Measurements from ENCODE around the gene EPS8L2. TPM values are rescaled to one million over a fixed set of nuclear protein-coding genes. Genes with fewer than 3 reads are reported as not detected.

EPS8L2 gene
- total and polyA plus RNA-seq, 9 of the 15 experiments (the other 6 are each of a cell fraction or from before 2014, with no cell fraction given): 0.75 to 17.0 (median 3.7) TPM

- BruUV-seq (replicated peaks): no TSS peak
- Histone ChIP-seq H2AFZ (ENCODE audit: low read depth, low read length) (no peak overlapping the region), H3K4me1 (replicated peaks in 1 of 2; ENCODE audit: control insufficient read depth in 2 of 2, insufficient read depth in 2 of 2, low read length in 2 of 2) (peaks cover 27 to 55% of the 10 kb centered on the region in 2 experiments), H3K79me2 (ENCODE audit: control insufficient read depth, insufficient read depth, low read length) (peaks cover 33% of the 10 kb centered on the region), H4K20me1 (replicated peaks; ENCODE audit: control insufficient read depth, insufficient read depth, low read length) (peaks cover 13% of the 10 kb centered on the region; the same call in 1 of the 2 replicates), H3K36me3 (ENCODE audit: control insufficient read depth, insufficient read depth, low read length) (peaks cover 18% of the 10 kb centered on the region), H3K4me3 (no peak overlapping the region), H3K9ac (ENCODE audit: insufficient read depth in 1 of 2, low read depth in 2 of 2, low read length in 2 of 2) (no peak overlapping the region), H3K4me2 (ENCODE audit: insufficient read depth, low read length) (no peak overlapping the region), H3K27ac (ENCODE audit: extremely low read depth, low read depth, low read length) (peak overlapping the region; percentile 45; the same call in 1 of the 3 replicates), H3K9me3 (replicated peaks; ENCODE audit: control insufficient read depth, insufficient read depth, low read depth, low read length) (no peaks in the 10 kb centered on the region), H3K27me3 (ENCODE audit: control insufficient read depth in 2 of 2, insufficient read depth in 2 of 2, low read length in 2 of 2) (no peaks in the 10 kb centered on the region), H3K9me1 (ENCODE audit: control insufficient read depth, insufficient read depth, low read length) (peaks cover 3% of the 10 kb centered on the region)
- in situ Hi-C loops (cut with MboI): no loop called here
- no peak for ATAC-seq
- intact Hi-C loops (cut with micrococcal nuclease): no loop called here
- CTCF ChIA-PET (ENCODE audit: low intra/inter-chr PET ratio): no interaction called here
- POLR2A ChIA-PET: interaction anchor here (0.5 to 7.4 kb wide), 3 partner anchors 15 to 42 kb away, joined by 3 to 88 read pairs (median 3); no protein-coding TSS in a partner anchor
- no peak for FAIRE-seq
- 5% methylated on average over 1 of the region's 1 CpG for WGBS (ENCODE audit: insufficient coverage, low coverage, missing lambda C conversion rate)
- no peak for DNase-seq (ENCODE audit: extremely low read depth in 1 of 4, low spot score in 3 of 4)
- TF ChIP-seq ZNF41 (CRISPR knock-in tag; conservative IDR thresholded peaks at IDR 0.05): no peak
- no peak for TF ChIP-seq ZNF354B (CRISPR knock-in tag; IDR thresholded peaks at IDR 0.05)
- TF ChIP-seq SUPT5H (IDR thresholded peaks at IDR 0.05): no peak
- no peak for TF ChIP-seq SP2 (IDR thresholded peaks at IDR 0.05; ENCODE audit: extremely low read depth, low read depth, low read length, poor library complexity, severe bottlenecking)
- TF ChIP-seq, protein P1, sequence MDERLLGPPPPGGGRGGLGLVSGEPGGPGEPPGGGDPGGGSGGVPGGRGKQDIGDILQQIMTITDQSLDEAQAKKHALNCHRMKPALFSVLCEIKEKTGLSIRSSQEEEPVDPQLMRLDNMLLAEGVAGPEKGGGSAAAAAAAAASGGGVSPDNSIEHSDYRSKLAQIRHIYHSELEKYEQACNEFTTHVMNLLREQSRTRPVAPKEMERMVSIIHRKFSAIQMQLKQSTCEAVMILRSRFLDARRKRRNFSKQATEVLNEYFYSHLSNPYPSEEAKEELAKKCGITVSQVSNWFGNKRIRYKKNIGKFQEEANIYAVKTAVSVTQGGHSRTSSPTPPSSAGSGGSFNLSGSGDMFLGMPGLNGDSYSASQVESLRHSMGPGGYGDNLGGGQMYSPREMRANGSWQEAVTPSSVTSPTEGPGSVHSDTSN (CRISPR knock-in tag; IDR thresholded peaks at IDR 0.05; ENCODE audit: low read depth): no peak
- TF ChIP-seq, protein P1 (tag; conservative IDR thresholded peaks at IDR 0.05; ENCODE audit: low read depth): no peak
- TF ChIP-seq, protein P2, sequence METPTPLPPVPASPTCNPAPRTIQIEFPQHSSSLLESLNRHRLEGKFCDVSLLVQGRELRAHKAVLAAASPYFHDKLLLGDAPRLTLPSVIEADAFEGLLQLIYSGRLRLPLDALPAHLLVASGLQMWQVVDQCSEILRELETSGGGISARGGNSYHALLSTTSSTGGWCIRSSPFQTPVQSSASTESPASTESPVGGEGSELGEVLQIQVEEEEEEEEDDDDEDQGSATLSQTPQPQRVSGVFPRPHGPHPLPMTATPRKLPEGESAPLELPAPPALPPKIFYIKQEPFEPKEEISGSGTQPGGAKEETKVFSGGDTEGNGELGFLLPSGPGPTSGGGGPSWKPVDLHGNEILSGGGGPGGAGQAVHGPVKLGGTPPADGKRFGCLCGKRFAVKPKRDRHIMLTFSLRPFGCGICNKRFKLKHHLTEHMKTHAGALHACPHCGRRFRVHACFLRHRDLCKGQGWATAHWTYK (CRISPR knock-in tag; IDR thresholded peaks at IDR 0.05): no peak
- no peak for TF ChIP-seq ZC3H11A (IDR thresholded peaks at IDR 0.05; ENCODE audit: low read depth, low read length)
- TF ChIP-seq, protein P3, sequence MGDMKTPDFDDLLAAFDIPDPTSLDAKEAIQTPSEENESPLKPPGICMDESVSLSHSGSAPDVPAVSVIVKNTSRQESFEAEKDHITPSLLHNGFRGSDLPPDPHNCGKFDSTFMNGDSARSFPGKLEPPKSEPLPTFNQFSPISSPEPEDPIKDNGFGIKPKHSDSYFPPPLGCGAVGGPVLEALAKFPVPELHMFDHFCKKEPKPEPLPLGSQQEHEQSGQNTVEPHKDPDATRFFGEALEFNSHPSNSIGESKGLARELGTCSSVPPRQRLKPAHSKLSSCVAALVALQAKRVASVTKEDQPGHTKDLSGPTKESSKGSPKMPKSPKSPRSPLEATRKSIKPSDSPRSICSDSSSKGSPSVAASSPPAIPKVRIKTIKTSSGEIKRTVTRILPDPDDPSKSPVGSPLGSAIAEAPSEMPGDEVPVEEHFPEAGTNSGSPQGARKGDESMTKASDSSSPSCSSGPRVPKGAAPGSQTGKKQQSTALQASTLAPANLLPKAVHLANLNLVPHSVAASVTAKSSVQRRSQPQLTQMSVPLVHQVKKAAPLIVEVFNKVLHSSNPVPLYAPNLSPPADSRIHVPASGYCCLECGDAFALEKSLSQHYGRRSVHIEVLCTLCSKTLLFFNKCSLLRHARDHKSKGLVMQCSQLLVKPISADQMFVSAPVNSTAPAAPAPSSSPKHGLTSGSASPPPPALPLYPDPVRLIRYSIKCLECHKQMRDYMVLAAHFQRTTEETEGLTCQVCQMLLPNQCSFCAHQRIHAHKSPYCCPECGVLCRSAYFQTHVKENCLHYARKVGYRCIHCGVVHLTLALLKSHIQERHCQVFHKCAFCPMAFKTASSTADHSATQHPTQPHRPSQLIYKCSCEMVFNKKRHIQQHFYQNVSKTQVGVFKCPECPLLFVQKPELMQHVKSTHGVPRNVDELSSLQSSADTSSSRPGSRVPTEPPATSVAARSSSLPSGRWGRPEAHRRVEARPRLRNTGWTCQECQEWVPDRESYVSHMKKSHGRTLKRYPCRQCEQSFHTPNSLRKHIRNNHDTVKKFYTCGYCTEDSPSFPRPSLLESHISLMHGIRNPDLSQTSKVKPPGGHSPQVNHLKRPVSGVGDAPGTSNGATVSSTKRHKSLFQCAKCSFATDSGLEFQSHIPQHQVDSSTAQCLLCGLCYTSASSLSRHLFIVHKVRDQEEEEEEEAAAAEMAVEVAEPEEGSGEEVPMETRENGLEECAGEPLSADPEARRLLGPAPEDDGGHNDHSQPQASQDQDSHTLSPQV (IDR thresholded peaks at IDR 0.05): peak; percentile 62
- TF ChIP-seq ZHX1 (conservative IDR thresholded peaks at IDR 0.05; ENCODE audit: low read length): no peak
- TF ChIP-seq ZNF778 (CRISPR knock-in tag; IDR thresholded peaks at IDR 0.05): no peak
- no peak for TF ChIP-seq LARP7 (IDR thresholded peaks at IDR 0.05)
- no peak for TF ChIP-seq NCOA1 (IDR thresholded peaks at IDR 0.05; ENCODE audit: low read depth)
These were observed 39.4 kb downstream of the EPS8L2 start for GRCh38 chr11:745428-745827.
